IPS-15b (cell line): ENCODE measurements around the gene SLC6A7.
A peak's percentile ranks its signal among the peaks of the same experiment; 100 is the strongest.

Experiments
- H3K27me3 ChIP-seq: one replicate; pipeline ENCODE4 v1.6.1; 2013; ENCODE audit warnings: low read length; ENCODE audit not compliant: control insufficient read depth, insufficient read depth
- H3K36me3 ChIP-seq: one replicate; pipeline ENCODE4 v1.6.1; 2013; ENCODE audit warnings: low read length; ENCODE audit not compliant: control insufficient read depth, insufficient read depth
- H3K4me1 ChIP-seq: one replicate; pipeline ENCODE4 v1.6.1; 2013; ENCODE audit warnings: mild to moderate bottlenecking, low read length; ENCODE audit not compliant: control insufficient read depth, insufficient read depth
- H3K4me3 ChIP-seq: one replicate; pipeline ENCODE4 v1.5.1; 2013; ENCODE audit warnings: low read depth, low read length
- H3K9ac ChIP-seq: one replicate; pipeline ENCODE4 v1.6.1; 2013; ENCODE audit warnings: low read depth, mild to moderate bottlenecking, low read length
- H3K9me3 ChIP-seq: one replicate; pipeline ENCODE4 v1.6.1; 2013; ENCODE audit warnings: mild to moderate bottlenecking, low read length; ENCODE audit not compliant: control insufficient read depth, insufficient read depth

The SLC6A7 gene

GRCh38 chr5:150147670-150148069 is 42.2 kb upstream of the SLC6A7 start:
- H3K4me1 ChIP-seq: peaks cover 3% of the 10 kb centered on the region
- H3K27me3 ChIP-seq: no peaks in the 10 kb centered on the region
- no peaks in the 10 kb centered on the region for H3K9me3 ChIP-seq
- no peaks in the 10 kb centered on the region for H3K36me3 ChIP-seq
- no peak overlapping the region for H3K4me3 ChIP-seq
- H3K9ac ChIP-seq: no peak overlapping the region

GRCh38 chr5:150148117-150148927 is 41.5 kb upstream of the SLC6A7 start:
- no peak overlapping the region for H3K4me3 ChIP-seq
- no peak overlapping the region for H3K9ac ChIP-seq
- H3K9me3 ChIP-seq: no peaks in the 10 kb centered on the region
- peaks cover 2% of the 10 kb centered on the region for H3K27me3 ChIP-seq
- no peaks in the 10 kb centered on the region for H3K36me3 ChIP-seq
- peaks cover 3% of the 10 kb centered on the region for H3K4me1 ChIP-seq

GRCh38 chr5:150149618-150150017 is 40.2 kb upstream of the SLC6A7 start:
- no peak overlapping the region for H3K9ac ChIP-seq
- H3K27me3 ChIP-seq: peaks cover 2% of the 10 kb centered on the region
- no peaks in the 10 kb centered on the region for H3K4me1 ChIP-seq
- no peaks in the 10 kb centered on the region for H3K9me3 ChIP-seq
- no peaks in the 10 kb centered on the region for H3K36me3 ChIP-seq
- no peak overlapping the region for H3K4me3 ChIP-seq

DNA sequence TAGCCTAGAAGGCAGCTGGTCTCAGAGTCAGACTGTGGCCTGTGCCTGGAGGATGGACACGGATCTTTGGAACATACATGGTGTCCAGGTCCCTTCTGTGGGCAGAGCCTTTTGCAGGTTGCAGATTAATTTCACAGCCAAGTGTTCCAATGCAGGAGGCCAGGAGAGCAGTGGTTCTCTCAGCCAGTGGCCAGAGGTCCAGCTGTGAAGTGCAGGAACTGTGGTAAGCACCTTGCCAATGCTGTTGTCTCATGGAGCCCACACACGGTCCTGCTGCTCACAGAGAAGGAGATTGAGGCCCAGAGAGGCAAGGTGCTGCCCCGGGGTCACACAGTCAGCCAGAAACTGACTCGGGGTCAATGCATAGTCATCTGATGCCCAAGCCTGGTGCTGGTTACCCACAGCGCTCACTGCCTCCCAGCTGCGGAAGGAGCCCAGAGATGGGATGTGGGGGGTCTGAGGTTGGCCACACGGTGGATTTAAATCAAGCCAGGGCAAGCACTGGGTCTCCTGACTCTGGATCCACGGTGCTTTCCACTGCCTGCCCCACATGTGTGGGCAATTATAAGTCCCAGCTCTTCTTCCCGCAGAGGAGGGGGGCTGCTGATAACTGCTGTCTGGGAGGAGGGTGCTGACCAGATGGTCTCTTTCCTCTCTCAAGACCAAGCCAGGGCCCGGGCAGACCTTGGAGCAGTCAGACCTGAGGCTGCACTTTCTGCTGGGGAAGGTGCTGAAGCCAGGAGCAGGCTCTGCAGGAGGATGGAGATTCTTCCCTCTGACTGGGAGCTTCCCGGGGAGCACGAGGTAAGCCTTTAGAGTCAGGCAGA is 37.0 kb upstream of the SLC6A7 start:
- peaks cover 4% of the 10 kb centered on the region for H3K27me3 ChIP-seq
- no peak overlapping the region for H3K4me3 ChIP-seq
- H3K36me3 ChIP-seq: no peaks in the 10 kb centered on the region
- no peak overlapping the region for H3K9ac ChIP-seq
- peaks cover 2% of the 10 kb centered on the region for H3K4me1 ChIP-seq
- no peaks in the 10 kb centered on the region for H3K9me3 ChIP-seq

DNA sequence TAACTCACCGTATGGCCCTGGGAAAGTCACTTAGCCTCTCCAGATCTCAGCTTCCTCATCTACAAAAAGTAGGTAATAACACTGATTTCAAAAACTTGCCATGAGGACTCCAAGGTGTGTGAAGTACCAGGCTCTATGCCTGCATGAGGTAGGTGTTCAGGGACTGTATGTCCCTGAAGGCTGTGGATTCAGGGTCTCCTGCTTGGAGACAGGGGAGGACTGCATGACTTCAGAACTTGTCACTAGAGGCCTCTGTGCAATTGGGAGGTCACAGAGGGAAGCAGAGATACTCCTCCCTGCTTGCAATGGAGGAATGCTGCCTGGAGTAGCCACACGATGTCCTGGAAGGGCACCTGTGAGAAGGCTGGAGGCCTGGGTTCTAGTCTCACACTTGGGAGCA is 36.4 kb upstream of the SLC6A7 start:
- no peak overlapping the region for H3K4me3 ChIP-seq
- no peak overlapping the region for H3K9ac ChIP-seq
- peaks cover 2% of the 10 kb centered on the region for H3K4me1 ChIP-seq
- H3K9me3 ChIP-seq: no peaks in the 10 kb centered on the region
- peaks cover 4% of the 10 kb centered on the region for H3K27me3 ChIP-seq
- H3K36me3 ChIP-seq: no peaks in the 10 kb centered on the region

DNA sequence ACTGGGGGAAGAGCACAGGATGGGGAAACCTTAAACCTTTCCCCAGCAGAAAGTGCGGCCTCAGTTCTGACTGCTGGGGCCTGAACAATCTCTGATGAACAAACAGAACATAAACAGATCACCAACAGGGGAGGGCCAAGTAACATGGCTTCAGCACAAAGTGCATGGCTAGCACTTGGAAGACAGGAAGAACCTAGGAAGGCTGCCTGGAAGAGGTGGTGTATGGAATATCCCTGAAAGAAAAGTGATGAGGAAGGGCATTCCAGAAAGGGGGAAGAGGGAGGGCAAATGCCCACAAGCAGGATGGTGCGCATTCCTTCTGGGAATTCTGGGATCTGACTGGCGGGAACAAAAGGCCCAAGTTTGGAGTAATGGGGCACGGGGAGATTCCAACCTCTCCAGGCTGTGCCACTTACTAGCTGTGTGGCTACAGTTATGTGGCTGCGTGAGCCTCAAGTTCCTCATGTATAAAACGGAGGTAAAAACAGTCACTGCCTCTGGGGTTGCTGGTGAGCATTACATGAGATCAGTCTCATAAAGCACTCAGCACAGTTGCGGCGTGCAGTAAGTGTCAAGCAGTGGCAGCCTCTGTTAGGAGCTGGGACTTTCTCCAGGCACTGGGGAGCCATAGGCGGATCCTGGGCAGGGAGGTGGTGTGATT is 35.8 kb upstream of the SLC6A7 start:
- Histone ChIP-seq H3K9ac (no peak overlapping the region), H3K36me3 (no peaks in the 10 kb centered on the region), H3K9me3 (no peaks in the 10 kb centered on the region), H3K4me1 (peaks cover 2% of the 10 kb centered on the region), H3K27me3 (peaks cover 6% of the 10 kb centered on the region), H3K4me3 (no peak overlapping the region)

DNA sequence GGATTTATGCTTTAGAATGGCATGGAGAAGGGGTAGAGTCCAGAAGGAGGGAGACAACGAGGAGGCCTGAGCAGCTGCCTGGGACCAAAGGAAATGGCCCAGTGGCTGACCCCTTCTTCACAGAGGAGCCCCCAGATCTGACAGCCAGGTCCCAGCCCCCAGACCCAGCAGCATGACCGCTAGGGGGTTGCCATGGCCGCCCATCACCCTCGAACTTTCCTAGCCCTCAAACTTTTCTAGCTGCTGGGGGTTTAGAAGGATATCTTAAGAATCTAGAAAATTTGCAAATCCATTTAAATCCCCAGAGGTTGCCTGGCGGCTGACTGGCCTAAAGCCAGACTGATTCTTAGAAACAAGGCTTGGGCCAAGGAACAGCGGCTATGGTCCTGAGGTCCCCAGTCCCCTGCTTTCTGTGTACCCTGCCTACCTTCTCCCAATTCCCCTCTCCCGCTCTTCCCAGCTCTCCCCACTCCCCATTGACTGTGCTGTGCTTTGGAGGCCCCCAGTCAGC is 35.2 kb upstream of the SLC6A7 start:
- Histone ChIP-seq H3K36me3 (no peaks in the 10 kb centered on the region), H3K9me3 (no peaks in the 10 kb centered on the region), H3K4me1 (peaks cover 2% of the 10 kb centered on the region), H3K27me3 (peaks cover 7% of the 10 kb centered on the region), H3K4me3 (no peak overlapping the region), H3K9ac (no peak overlapping the region)

- peak within 1 kb of the TSS; percentile 22 for H3K4me3 ChIP-seq
- no peak within 1 kb of the TSS for H3K9ac ChIP-seq
Observed at GRCh38 chr5:150155258-150156026, 34.4 kb upstream of the SLC6A7 start, which contains the start of gene PDGFRB. TSS of gene PDGFRB (minus strand) at chr5:150155845. CDS start at chr5:150137047, 18,798 bp downstream.

GRCh38 chr5:150156027-150156368 is 33.9 kb upstream of the SLC6A7 start:
- peaks cover 2% of the 10 kb centered on the region for H3K4me1 ChIP-seq
- peaks cover 7% of the 10 kb centered on the region for H3K27me3 ChIP-seq
- peak overlapping the region; percentile 22 for H3K4me3 ChIP-seq
- H3K36me3 ChIP-seq: no peaks in the 10 kb centered on the region
- no peak overlapping the region for H3K9ac ChIP-seq
- no peaks in the 10 kb centered on the region for H3K9me3 ChIP-seq

More at GRCh38 chr5:150155258-150156026, 34.4 kb upstream of the SLC6A7 start, which contains the start of gene PDGFRB:
- Histone ChIP-seq H3K9me3 (no peaks in the 10 kb centered on the region), H3K27me3 (peaks cover 7% of the 10 kb centered on the region), H3K36me3 (no peaks in the 10 kb centered on the region), H3K4me1 (peaks cover 2% of the 10 kb centered on the region)

DNA sequence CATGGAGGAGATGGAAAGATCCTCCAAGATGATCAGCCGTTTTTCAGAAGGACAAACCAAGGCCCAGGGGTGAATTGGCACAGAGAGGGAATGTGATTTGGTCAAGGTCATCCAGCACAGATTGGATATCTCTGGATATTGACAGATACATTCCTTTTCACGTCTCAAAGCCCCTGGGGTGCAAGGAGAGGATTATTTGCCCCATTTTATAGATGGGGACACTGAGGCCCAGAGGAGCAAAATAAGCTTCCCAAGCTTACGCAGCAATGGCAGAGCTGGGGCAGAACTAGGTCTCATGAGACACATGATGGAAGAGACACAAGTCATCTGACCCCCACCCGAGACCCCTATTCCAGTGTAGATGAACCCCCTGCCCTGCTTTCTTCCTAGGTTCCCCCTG is 33.3 kb upstream of the SLC6A7 start:
- Histone ChIP-seq H3K27me3 (peaks cover 7% of the 10 kb centered on the region), H3K9me3 (no peaks in the 10 kb centered on the region), H3K9ac (no peak overlapping the region), H3K4me3 (no peak overlapping the region), H3K36me3 (no peaks in the 10 kb centered on the region), H3K4me1 (peaks cover 2% of the 10 kb centered on the region)

DNA sequence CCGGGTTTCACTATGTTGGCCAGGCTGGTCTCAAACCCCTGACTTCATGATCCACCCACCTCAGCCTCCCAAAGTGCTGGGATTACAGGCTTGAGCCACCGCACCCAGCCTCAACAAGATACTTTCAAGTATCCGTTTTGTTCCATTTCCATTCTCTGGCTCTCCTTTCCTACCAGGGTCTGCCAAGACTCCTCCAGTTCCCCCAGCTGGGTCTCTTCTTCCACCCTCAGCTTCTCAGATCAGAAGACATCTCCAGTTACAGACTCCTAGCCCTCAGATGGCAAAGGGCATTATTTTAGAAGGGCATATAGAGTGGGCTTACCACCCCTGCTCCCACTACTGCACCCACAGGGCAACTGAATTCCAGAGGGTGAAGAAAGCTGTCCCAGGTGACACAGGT is 32.7 kb upstream of the SLC6A7 start:
- no peaks in the 10 kb centered on the region for H3K9me3 ChIP-seq
- H3K9ac ChIP-seq: no peak overlapping the region
- H3K4me1 ChIP-seq: peaks cover 2% of the 10 kb centered on the region
- no peaks in the 10 kb centered on the region for H3K36me3 ChIP-seq
- peaks cover 10% of the 10 kb centered on the region for H3K27me3 ChIP-seq
- H3K4me3 ChIP-seq: no peak overlapping the region
